Activated CD8-positive, alpha-beta memory T cell treated with anti-CD3 and anti-CD28 coated beads, Interleukin-2, amount 50 U/mL, for 1 hour (primary cell): Measurements from ENCODE around the gene EML6.

Experiments used
- DNase-seq: peaks from one replicate; pipeline ENCODE4 v3.0.0-alpha.2; 2020; ENCODE audit errors: extremely low read depth

Gene EML6

DNA sequence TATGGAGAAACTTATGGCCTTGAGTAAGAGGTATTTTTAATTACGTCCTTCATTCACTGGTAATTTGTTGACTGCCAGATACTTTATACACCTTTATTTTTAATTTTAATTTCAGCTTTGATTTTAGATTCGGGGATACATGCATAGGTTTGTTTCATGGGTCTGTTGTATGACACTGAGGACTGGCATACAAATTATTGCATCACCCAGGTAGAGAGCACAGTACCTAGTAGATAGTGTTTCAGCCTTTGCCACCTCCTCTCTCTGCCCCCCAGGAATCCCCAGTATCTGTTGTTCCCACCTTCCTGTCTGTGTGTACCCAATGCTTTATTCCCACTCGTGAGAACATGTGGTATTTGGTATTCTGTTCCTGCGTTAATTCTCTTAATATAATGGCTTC lies 188.8 kb downstream of the EML6 start:
- DNase-seq = no peak

GRCh38 chr2:54912893-54913292 lies 189.4 kb downstream of the EML6 start:
- no peak for DNase-seq

GRCh38 chr2:54914637-54915036 lies 191.2 kb downstream of the EML6 start:
- no peak for DNase-seq

- DNase-seq = no peak
Observed at GRCh38 chr2:54915101-54915500, 191.6 kb downstream of the EML6 start.

- DNase-seq = no peak
Observed at GRCh38 chr2:54916637-54917036, 193.2 kb downstream of the EML6 start.

DNA sequence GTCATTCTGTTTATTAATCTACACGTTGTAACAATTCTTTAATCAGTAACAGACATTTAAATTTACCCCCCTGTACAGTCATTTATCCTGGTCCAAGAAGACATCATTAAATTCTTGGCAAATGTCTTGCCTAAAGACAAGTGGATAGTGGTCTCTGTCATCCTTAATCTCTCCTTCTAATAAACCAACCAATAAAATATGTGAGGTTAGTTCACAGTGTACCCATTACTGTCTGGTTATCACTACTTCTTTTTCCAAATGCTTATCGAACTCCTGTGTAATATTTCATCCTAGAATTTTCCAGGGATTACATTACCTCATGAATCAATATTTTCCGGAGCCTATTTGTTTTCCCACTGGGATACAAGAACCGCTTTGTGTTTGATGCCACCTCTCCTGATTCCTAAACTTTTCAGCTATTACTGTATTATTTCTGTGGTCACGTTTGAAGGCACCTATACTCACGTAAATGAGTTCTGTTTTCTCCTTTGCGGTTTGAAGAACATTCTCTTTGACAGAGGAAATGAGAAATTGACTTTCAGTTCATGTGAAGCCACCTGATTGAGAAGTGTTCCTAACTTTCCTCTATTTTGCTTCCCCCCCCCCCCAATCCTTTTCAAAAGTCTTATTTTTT lies 195.3 kb downstream of the EML6 start:
- DNase-seq = no peak

DNA sequence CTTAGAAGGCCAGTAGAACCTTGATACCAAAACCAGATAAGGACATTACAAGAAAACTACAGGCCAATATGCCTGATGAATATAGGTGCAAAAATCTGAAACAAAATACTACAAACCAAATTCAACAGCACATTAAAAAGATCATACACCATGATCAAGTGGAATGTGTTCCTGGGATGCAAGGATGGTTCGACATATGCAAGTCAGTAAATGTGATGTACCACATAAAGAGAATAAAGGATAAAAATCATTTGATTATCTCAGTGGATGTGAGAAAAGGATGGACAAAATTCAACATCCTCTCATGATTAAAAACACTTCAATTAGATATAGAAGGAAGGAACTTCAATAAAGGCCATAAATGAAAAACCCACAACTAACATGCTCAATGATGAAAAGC lies 197.2 kb downstream of the EML6 start:
- no peak for DNase-seq

- DNase-seq = no peak
Observed at GRCh38 chr2:54924121-54924520, 200.7 kb downstream of the EML6 start.

GRCh38 chr2:54925022-54925421 lies 201.6 kb downstream of the EML6 start:
- DNase-seq = no peak

GRCh38 chr2:54927085-54927750 lies 203.8 kb downstream of the EML6 start:
- no peak for DNase-seq

DNA sequence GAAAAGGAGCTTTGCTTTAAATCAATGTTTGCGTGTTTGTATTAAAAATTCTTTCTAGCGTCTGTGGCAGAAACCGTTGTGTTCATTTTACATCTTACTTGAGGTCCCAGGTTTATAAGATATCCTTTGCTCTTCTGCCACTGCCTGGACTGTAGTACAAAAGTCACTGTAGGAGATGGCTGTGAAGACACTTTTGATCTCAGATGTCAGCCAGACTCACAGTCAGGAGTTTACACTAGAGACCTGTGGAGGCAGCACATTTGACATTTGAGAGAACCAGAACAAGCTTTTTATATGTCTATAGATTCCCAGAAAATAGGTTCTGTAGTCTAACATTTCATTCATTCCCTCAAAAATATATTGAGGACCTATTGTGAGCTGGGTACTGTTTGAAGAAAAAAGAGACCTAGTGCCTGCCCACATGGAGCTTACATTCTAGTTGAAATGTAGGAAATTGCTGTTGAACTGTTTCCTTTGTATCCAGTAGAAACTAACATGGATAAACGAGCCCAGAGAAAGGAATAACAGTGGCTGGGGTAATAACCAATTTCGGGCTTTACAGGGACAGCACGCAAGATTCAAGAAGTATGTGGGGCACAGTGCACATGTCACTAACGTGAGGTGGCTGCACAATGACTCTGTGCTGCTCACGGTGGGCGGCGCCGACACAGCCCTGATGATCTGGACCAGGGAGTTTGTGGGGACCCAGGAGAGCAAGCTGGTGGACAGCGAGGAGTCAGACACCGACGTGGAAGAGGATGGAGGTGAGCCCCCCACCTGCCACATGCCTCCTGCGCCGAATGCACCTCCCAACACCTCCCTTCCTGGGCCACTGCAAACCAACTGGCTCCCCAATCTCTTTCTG lies 204.5 kb downstream of the EML6 start:
- no peak for DNase-seq

- no peak for DNase-seq
Observed at GRCh38 chr2:54928719-54929118, 205.3 kb downstream of the EML6 start.

DNA sequence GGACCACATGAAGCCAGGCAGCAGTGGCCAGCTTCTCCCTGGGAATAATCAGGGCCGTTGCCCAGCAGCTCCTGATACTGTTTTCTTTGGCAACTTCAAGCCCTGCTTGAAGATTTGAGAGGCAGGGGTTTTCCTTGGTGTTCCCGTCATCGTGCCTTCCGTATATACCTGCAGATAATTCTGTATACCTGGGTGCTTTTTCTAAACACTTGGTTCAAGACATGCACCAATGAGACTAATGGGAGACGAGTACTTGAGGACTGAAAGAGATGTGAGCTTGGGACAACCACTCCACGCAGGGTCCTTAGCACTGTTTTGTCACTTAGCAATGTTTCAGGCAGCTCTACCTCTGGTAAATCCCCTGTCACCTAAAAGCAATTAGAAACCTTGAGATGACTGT lies 208.0 kb downstream of the EML6 start:
- no peak for DNase-seq

GRCh38 chr2:54935389-54935788 lies 211.9 kb downstream of the EML6 start:
- no peak for DNase-seq

GRCh38 chr2:54936766-54937165 lies 213.3 kb downstream of the EML6 start:
- no peak for DNase-seq

DNA sequence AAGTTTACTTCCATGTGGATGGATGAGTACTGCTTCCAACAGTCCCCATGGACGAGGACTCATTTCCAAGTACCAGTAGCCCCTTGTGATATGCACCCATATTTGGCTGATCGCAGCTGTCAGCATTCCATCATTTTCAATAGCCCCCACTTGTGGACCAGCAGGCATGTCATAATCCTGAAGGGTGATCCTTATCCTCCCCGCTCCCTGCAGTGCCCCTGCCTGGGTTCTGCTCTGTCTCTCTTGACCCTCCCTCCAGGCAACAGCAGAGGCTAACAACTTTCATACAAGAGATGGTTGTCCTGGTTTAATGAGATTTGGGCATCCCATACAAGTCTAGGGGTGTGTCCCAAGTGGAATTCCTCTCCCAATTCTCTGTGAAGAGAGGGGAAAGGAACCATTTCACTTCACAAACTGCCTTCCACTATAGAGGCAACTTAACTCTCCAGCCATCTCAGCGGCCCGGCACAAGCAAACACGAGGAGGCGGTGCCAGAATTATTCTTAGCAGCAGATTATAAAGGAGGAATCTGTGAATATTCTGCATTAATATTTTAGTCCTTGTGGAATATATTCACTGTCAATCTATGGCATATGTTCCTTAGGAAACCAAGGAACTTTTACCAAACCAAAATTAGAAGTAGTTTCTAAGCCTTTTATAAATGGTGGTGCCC lies 216.1 kb downstream of the EML6 start:
- no peak for DNase-seq

DNA sequence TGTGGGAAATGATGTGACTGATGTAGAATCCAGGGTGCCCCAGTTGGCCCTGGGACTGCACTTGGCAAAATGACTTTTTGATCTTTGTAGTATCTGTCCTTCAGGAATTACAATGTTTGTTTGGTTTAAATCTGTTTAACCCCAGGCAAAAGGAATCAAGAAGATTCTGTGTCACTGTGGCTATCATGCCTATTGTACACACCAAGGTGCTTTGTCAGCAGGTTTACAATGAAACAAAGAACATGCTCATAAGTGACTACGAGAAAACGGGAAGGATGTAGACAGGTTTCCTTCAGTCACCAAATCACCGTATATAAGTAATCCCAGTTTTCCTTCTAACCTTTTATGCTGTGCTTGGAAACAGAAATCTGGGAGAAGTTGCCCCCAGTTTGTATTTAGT lies 217.3 kb downstream of the EML6 start:
- no peak for DNase-seq

DNA sequence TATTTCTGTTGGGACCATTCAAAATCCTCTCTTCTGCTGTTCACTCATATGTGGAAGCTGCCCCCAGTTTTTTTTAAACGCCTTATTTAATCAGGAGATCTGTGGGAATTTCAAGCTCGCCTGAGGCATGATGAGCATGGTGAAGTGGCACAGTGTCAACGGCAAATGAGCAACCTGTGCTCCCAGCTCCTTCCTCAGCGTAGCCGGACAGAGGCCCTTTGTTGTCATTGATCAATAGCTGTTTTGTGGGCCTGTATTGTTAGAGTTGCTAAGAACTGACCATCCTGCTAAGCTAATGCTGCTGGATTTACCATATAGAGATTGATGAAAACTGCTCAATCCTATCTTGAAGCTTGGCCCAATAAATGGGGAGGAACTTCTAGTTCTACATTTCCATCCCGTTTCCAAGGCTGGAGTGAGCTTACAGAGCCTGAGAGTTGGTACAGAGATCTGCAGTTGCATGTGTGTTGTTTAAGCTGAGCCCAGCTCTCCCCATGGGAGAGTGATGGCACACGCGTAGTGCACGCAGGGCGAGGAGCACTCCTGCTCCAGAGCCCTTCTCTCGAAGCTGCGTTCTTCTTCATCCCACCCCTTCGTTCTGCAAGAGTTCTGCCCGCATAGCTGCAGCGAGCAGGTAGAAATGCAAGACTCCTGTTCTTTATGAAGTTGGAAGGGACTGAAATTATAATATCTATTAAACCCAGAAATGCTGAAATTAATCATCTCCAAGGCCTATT lies 218.0 kb downstream of the EML6 start:
- DNase-seq = no peak

- no peak for DNase-seq
Observed at GRCh38 chr2:54942373-54942772, 218.9 kb downstream of the EML6 start.

GRCh38 chr2:54944724-54945326 lies 221.4 kb downstream of the EML6 start:
- no peak for DNase-seq
